ENCODE measurements around the gene CPTP. TPM values are rescaled to one million over a fixed set of nuclear protein-coding genes. Genes with fewer than 3 reads are reported as not detected.

The CPTP gene
- total RNA-seq, 4 donors from 2014 or later = 12.0 to 24.9 (median 18.8) TPM

DNA sequence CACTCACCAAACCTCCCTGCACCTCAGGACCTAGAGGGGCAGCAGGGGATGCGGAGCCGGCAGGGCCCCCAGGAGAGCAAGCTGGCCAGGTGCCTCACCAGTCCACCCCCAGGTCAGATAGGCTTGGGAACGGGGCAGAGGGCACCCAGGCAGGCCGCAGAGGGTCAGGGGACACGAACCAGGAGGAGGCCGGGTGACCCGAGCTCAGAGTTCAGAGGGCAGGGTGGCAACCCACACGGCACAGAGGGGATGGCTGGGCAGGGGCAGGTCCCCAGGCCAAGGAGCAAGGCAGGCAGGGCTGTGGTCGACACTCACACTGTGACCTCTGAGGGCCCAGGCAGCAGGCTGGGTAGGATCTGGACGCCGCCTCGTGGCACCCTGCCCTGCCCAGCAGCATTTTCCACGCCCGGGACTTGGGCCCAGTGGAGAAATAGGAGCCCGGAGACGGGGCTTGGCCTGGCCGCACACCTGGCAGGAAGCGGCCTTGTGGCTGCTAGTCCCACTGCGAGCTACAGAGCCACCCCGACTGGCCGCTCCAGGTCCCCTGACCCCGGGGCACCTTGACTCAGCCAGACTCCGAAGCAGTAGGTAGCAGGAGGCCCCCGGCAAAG lies 19.3 kb downstream of the CPTP start:
- Histone ChIP-seq H3K4me1 (peaks cover 0 to 63% (median 45%) of the 10 kb centered on the region in 4 donors), H3K9me3 (no peaks in the 10 kb centered on the region), H3K4me3 (no peak overlapping the region), H3K36me3 (peaks cover 0 to 34% (median 3%) of the 10 kb centered on the region in 3 donors), H3K27me3 (no peaks in the 10 kb centered on the region), H3K27ac (peak overlapping the region in 3 of 4 donors; percentile 60 to 91 (median 72))
- TF ChIP-seq POLR2A (IDR thresholded peaks at IDR 0.05) = no peak
- TF ChIP-seq, protein P1, sequence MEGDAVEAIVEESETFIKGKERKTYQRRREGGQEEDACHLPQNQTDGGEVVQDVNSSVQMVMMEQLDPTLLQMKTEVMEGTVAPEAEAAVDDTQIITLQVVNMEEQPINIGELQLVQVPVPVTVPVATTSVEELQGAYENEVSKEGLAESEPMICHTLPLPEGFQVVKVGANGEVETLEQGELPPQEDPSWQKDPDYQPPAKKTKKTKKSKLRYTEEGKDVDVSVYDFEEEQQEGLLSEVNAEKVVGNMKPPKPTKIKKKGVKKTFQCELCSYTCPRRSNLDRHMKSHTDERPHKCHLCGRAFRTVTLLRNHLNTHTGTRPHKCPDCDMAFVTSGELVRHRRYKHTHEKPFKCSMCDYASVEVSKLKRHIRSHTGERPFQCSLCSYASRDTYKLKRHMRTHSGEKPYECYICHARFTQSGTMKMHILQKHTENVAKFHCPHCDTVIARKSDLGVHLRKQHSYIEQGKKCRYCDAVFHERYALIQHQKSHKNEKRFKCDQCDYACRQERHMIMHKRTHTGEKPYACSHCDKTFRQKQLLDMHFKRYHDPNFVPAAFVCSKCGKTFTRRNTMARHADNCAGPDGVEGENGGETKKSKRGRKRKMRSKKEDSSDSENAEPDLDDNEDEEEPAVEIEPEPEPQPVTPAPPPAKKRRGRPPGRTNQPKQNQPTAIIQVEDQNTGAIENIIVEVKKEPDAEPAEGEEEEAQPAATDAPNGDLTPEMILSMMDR (IDR thresholded peaks at IDR 0.05) = no peak
- TF ChIP-seq EP300 (IDR thresholded peaks at IDR 0.05) = no peak
- WGBS, 2 donors = 75 to 83% methylated on average over 8 to 16 of the region's 24 CpGs
- no peak for DNase-seq (ENCODE audit: low spot score in 2 of 2)

DNA sequence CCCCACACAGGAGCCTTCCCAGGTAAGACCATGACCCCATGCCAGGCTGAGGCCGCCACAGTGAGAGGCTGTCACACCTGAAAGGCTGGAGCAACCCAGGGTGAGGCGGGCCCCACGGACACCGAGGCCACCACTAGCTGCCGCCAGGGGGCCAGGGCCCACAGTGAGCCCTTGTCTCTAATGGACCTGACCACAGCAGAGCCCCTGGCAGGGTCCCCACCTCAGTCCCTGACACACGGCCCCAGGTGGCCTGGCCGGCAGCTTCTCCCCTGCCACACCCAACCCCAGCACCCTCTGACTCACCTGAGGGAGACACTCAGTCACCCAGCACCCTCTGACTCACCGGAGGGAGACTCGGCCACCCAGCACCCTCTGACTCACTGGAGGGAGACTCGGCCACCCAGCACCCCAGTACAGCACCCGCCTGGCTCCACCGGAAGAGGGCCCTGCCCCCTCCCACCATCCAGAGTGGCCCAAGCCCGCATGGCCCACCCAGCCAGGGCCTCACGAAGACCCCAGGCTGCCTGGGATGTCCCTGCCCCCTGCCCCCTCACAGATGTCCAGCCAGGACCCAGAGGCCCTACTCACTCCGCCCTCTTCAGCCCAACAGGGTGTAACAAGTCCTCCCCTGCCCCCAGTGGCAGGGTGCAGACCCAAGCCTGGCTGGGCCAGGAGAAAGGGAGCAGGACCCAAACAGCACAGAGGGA lies 20.2 kb downstream of the CPTP start:
- Histone ChIP-seq H3K27me3 (no peaks in the 10 kb centered on the region), H3K4me3 (peak overlapping the region in 1 of 4 donors; percentile 19), H3K4me1 (peaks cover 0 to 63% (median 45%) of the 10 kb centered on the region in 4 donors), H3K36me3 (peaks cover 0 to 25% (median 0%) of the 10 kb centered on the region in 3 donors), H3K9me3 (no peaks in the 10 kb centered on the region), H3K27ac (peak overlapping the region in 3 of 4 donors; percentile 60 to 91 (median 72))
- 63 to 80% methylated on average over 3 to 12 of the region's 15 CpGs for WGBS, 2 donors
- no peak for DNase-seq (ENCODE audit: low spot score in 2 of 2)
- TF ChIP-seq, protein P1 (IDR thresholded peaks at IDR 0.05) = peak in 3 of 5 experiments; percentile 13 to 30 (median 20)
- TF ChIP-seq POLR2A (IDR thresholded peaks at IDR 0.05) (no peak), EP300 (IDR thresholded peaks at IDR 0.05) (no peak)

GRCh38 chr1:1345384-1345783 lies 20.8 kb downstream of the CPTP start:
- Histone ChIP-seq H3K9me3 (no peaks in the 10 kb centered on the region), H3K36me3 (peaks cover 0 to 19% (median 0%) of the 10 kb centered on the region in 3 donors), H3K27ac (peak overlapping the region in 3 of 4 donors; percentile 60 to 91 (median 72)), H3K4me3 (peak overlapping the region in 1 of 4 donors; percentile 19), H3K4me1 (peaks cover 0 to 63% (median 45%) of the 10 kb centered on the region in 4 donors), H3K27me3 (no peaks in the 10 kb centered on the region)
- no peak for DNase-seq (ENCODE audit: low spot score in 2 of 2)
- TF ChIP-seq EP300 (IDR thresholded peaks at IDR 0.05) (no peak), POLR2A (IDR thresholded peaks at IDR 0.05) (no peak)
- TF ChIP-seq, protein P1 (IDR thresholded peaks at IDR 0.05) = no peak
- WGBS, 2 donors = 27 to 42% methylated on average over 8 to 13 of the region's 16 CpGs

DNA sequence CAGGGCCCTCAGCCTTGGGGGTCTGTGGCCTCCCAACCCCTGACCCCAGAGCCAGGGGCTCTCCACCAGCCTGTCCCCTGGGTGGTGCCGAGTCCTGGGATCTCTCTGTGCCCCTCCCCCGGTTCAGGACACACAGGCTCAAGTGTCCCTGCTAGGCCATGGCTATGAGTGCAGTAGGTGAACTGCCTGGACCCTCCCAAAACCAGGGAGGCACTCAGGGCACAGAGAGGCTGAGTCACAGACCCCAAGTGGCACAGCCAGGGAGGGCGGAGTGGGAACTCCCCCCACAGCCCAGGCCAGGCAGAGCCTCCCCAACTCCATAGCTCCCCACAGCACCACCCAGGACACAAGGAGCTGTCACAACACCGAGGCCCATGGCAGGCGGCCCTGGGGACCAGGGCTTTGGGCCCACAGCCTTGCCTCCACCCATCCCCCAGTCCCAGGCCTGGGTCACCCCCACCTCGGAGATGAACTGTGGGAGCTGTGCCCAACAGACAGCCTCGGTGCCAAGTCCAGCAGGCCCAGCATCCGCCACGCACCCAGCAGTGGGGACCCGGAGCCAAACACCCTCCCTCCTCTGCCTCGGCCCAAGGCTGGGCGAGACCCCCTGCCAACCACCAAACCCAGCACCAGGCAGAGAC lies 21.4 kb downstream of the CPTP start:
- Histone ChIP-seq H3K27ac (peak overlapping the region in 3 of 4 donors; percentile 60 to 91 (median 76)), H3K27me3 (no peaks in the 10 kb centered on the region), H3K36me3 (peaks cover 0 to 13% (median 0%) of the 10 kb centered on the region in 3 donors), H3K4me1 (peaks cover 0 to 63% (median 45%) of the 10 kb centered on the region in 4 donors), H3K4me3 (peak overlapping the region in 1 of 4 donors; percentile 19), H3K9me3 (no peaks in the 10 kb centered on the region)
- no peak for DNase-seq (ENCODE audit: low spot score in 2 of 2)
- TF ChIP-seq POLR2A (IDR thresholded peaks at IDR 0.05) = no peak
- TF ChIP-seq, protein P1 (IDR thresholded peaks at IDR 0.05) = no peak
- TF ChIP-seq EP300 (IDR thresholded peaks at IDR 0.05) = no peak
- WGBS, 2 donors = 52 to 68% methylated on average over 6 to 9 of the region's 12 CpGs

Measured in tibial nerve (tissue), 4 donors.